ENCODE measurements around the gene ERH. TPM values are rescaled to one million over a fixed set of nuclear protein-coding genes. Genes with fewer than 3 reads are reported as not detected.

Gene ERH
- total RNA-seq, 3 donors from 2014 or later (not counting 1 experiment from before 2014, with no cell fraction given), result 103 to 120 (median 113) TPM

GRCh38 chr14:69368381-69368780 is 29.7 kb downstream of the ERH start:
- no peaks in the 10 kb centered on the region for H3K36me3 ChIP-seq (ENCODE audit: control insufficient read depth, insufficient read depth, low read length)
- intact Hi-C loops (cut with micrococcal nuclease), result no loop called here
- no peak overlapping the region for H3K27ac ChIP-seq (ENCODE audit: low read length)
- H3K9me3 ChIP-seq (ENCODE audit: control insufficient read depth, insufficient read depth, low read length), result no peaks in the 10 kb centered on the region
- 91% methylated on average over 1 of the region's 1 CpG for WGBS (ENCODE audit: insufficient coverage)
- peaks cover 0 to 4% of the 10 kb centered on the region in 2 donors for H3K27me3 Mint-ChIP-seq (ENCODE audit: low read depth in 2 of 2)
- no peaks in the 10 kb centered on the region for H3K36me3 Mint-ChIP-seq
- DNase-seq (no peak), ATAC-seq (no peak)
- H3K27me3 ChIP-seq (ENCODE audit: control insufficient read depth, insufficient read depth, low read length), result no peaks in the 10 kb centered on the region
- H3K4me3 Mint-ChIP-seq, result no peak overlapping the region
- H3K4me1 Mint-ChIP-seq, result no peaks in the 10 kb centered on the region
- H3K4me3 ChIP-seq (ENCODE audit: low read length), result no peak overlapping the region
- H3K9me3 Mint-ChIP-seq, result no peaks in the 10 kb centered on the region
- TF ChIP-seq, protein P1, sequence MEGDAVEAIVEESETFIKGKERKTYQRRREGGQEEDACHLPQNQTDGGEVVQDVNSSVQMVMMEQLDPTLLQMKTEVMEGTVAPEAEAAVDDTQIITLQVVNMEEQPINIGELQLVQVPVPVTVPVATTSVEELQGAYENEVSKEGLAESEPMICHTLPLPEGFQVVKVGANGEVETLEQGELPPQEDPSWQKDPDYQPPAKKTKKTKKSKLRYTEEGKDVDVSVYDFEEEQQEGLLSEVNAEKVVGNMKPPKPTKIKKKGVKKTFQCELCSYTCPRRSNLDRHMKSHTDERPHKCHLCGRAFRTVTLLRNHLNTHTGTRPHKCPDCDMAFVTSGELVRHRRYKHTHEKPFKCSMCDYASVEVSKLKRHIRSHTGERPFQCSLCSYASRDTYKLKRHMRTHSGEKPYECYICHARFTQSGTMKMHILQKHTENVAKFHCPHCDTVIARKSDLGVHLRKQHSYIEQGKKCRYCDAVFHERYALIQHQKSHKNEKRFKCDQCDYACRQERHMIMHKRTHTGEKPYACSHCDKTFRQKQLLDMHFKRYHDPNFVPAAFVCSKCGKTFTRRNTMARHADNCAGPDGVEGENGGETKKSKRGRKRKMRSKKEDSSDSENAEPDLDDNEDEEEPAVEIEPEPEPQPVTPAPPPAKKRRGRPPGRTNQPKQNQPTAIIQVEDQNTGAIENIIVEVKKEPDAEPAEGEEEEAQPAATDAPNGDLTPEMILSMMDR (IDR thresholded peaks at IDR 0.05), result no peak
- no peak overlapping the region for H3K27ac Mint-ChIP-seq
- no peaks in the 10 kb centered on the region for H3K4me1 ChIP-seq (ENCODE audit: control insufficient read depth, insufficient read depth, low read length)

GRCh38 chr14:69366761-69367160 is 31.3 kb downstream of the ERH start:
- DNase-seq (no peak), ATAC-seq (no peak)
- Histone ChIP-seq H3K36me3 (ENCODE audit: control insufficient read depth, insufficient read depth, low read length) (no peaks in the 10 kb centered on the region), H3K27ac (ENCODE audit: low read length) (no peak overlapping the region), H3K9me3 (ENCODE audit: control insufficient read depth, insufficient read depth, low read length) (no peaks in the 10 kb centered on the region), H3K27me3 (ENCODE audit: control insufficient read depth, insufficient read depth, low read length) (no peaks in the 10 kb centered on the region), H3K4me3 (ENCODE audit: low read length) (no peak overlapping the region), H3K4me1 (ENCODE audit: control insufficient read depth, insufficient read depth, low read length) (no peaks in the 10 kb centered on the region)
- Mint-ChIP-seq H3K27ac (no peak overlapping the region), H3K4me1 (no peaks in the 10 kb centered on the region), H3K36me3 (no peaks in the 10 kb centered on the region), H3K27me3 (ENCODE audit: low read depth in 2 of 2) (peaks cover 0 to 4% of the 10 kb centered on the region in 2 donors), H3K9me3 (no peaks in the 10 kb centered on the region), H3K4me3 (no peak overlapping the region)
- WGBS (ENCODE audit: insufficient coverage), result 97% methylated on average over 4 of the region's 4 CpGs
- TF ChIP-seq, protein P1 (IDR thresholded peaks at IDR 0.05), result no peak
- intact Hi-C loops (cut with micrococcal nuclease), result no loop called here

GRCh38 chr14:69366069-69366468 is 32.0 kb downstream of the ERH start:
- Histone ChIP-seq H3K36me3 (ENCODE audit: control insufficient read depth, insufficient read depth, low read length) (no peaks in the 10 kb centered on the region), H3K27me3 (ENCODE audit: control insufficient read depth, insufficient read depth, low read length) (no peaks in the 10 kb centered on the region), H3K4me1 (ENCODE audit: control insufficient read depth, insufficient read depth, low read length) (no peaks in the 10 kb centered on the region), H3K9me3 (ENCODE audit: control insufficient read depth, insufficient read depth, low read length) (no peaks in the 10 kb centered on the region), H3K27ac (ENCODE audit: low read length) (no peak overlapping the region), H3K4me3 (ENCODE audit: low read length) (no peak overlapping the region)
- H3K9me3 Mint-ChIP-seq, result no peaks in the 10 kb centered on the region
- intact Hi-C loops (cut with micrococcal nuclease), result no loop called here
- H3K27me3 Mint-ChIP-seq (ENCODE audit: low read depth in 2 of 2), result peaks cover 0 to 4% of the 10 kb centered on the region in 2 donors
- no peak overlapping the region for H3K27ac Mint-ChIP-seq
- TF ChIP-seq, protein P1 (IDR thresholded peaks at IDR 0.05), result no peak
- ATAC-seq (no peak), DNase-seq (no peak)
- no peak overlapping the region for H3K4me3 Mint-ChIP-seq
- WGBS (ENCODE audit: insufficient coverage), result 86% methylated on average over 3 of the region's 3 CpGs
- no peaks in the 10 kb centered on the region for H3K36me3 Mint-ChIP-seq
- H3K4me1 Mint-ChIP-seq, result no peaks in the 10 kb centered on the region

DNA sequence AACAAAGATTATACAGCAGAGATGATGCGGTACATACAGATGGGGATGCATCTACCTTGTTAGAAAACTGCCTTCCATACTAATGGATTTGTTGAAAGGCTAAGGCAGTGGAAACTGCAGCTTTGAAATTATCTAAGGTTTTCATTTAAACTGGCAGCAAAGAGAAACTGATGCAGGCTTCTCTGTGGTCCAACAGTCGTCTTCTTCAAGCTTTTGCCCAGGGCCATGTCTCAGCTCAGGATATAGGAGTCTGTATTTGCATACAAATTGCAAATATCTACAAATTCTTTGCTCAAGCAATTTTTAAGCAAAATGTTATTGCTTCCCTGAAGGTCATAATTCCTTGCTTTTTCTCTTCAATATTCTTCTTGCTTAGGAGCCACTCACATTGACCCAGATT is 33.7 kb downstream of the ERH start:
- Histone ChIP-seq H3K36me3 (ENCODE audit: control insufficient read depth, insufficient read depth, low read length) (no peaks in the 10 kb centered on the region), H3K27me3 (ENCODE audit: control insufficient read depth, insufficient read depth, low read length) (no peaks in the 10 kb centered on the region), H3K9me3 (ENCODE audit: control insufficient read depth, insufficient read depth, low read length) (no peaks in the 10 kb centered on the region), H3K4me1 (ENCODE audit: control insufficient read depth, insufficient read depth, low read length) (no peaks in the 10 kb centered on the region), H3K27ac (ENCODE audit: low read length) (no peak overlapping the region), H3K4me3 (ENCODE audit: low read length) (no peak overlapping the region)
- no peak overlapping the region for H3K27ac Mint-ChIP-seq
- H3K27me3 Mint-ChIP-seq (ENCODE audit: low read depth in 2 of 2), result peaks cover 0 to 4% of the 10 kb centered on the region in 2 donors
- WGBS (ENCODE audit: insufficient coverage), result 96% methylated on average over 2 of the region's 2 CpGs
- H3K36me3 Mint-ChIP-seq, result no peaks in the 10 kb centered on the region
- intact Hi-C loops (cut with micrococcal nuclease), result no loop called here
- DNase-seq (no peak), ATAC-seq (no peak)
- no peaks in the 10 kb centered on the region for H3K9me3 Mint-ChIP-seq
- H3K4me3 Mint-ChIP-seq, result no peak overlapping the region
- TF ChIP-seq, protein P1 (IDR thresholded peaks at IDR 0.05), result no peak
- no peaks in the 10 kb centered on the region for H3K4me1 Mint-ChIP-seq
